ENCODE results near the gene TMEM273. TPM values are rescaled to one million over a fixed set of nuclear protein-coding genes. Genes with fewer than 3 reads are reported as not detected.

The TMEM273 gene, protein sequence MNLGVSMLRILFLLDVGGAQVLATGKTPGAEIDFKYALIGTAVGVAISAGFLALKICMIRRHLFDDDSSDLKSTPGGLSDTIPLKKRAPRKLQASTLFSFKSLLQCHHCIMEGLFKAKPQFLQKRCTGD
- total RNA-seq (10 to 100 TPM; 11.3 to 39.6 TPM), total RNA-seq (30.2 to 45.4 reads per million in 2 donors)

DNA sequence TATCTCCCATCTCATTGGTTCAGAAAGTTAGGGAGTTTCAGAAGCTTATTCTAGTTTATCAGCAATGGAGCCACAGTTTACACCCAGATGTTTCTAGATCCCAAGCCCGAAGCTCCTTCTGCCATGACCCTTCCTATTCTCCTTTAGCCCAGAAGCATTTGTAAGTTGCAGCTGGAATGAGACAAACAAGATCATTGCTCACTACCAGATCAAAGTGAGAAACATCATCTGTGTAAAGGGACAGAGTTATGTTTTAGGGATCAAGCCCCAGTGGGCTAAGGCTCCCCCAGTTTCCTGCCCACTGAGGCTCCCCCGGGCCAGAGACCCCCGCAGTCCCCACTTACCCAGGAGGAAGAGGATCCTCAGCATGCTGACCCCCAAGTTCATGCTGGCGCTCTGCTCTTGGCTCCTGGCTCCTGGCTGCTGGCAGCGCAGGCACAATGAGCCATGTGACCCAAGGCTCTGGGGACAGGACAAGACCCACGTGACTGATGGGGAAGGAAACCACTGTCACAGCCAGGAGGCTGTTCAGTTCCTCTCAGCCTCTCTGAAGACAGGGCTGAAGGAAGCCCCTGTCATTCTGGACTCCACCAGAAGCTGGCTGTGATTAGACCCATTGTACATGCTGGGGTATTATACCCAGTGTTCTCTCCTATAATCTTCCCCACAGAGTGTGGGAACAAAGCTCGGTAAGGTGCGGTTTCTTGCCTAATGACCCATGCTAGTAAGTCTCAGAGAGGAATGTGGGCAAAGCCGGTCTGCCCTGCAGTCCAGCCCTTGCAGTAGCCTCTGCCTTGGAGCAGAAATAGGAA, at the start of gene TMEM273:
TMEM273 (minus strand) TSS at position 442 of the 812 bp plus-strand sequence; CDS start at position 387, 55 bp downstream.
- Mint-ChIP-seq H3K4me1 (peaks cover 59% of the 10 kb centered on the region), H3K4me3 (peak within 1 kb of the TSS; percentile 94), H3K36me3 (ENCODE audit: low read depth) (peaks cover 4% of the 10 kb centered on the region), H3K27me3 (no peaks in the 10 kb centered on the region), H3K27ac (peak within 1 kb of the TSS; percentile 97)
- no peaks in the 10 kb centered on the region for H3K9me3 ChIP-seq (ENCODE audit: control insufficient read depth, low read length, poor library complexity, severe bottlenecking)
- ATAC-seq, result peak; percentile 71
- DNase-seq, result no peak

DNA sequence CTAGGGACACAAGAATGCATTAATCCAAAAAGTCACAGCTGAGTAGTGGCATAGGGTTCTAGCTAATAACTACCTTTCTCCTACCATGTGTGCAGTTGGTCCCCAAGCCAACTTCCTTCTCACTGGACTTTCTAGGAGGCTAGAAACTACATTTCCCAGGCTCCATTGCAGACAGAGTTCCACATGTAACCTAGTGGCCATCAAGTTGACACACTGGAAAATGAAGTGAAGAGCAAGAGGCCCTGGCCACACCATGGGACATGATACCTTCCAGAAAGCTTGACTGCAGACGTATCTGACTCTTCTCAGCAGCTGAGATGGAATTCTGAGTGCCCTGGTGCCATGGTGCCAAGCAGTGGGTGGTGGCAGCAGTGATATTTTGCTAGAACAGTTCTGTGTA, 49.8 kb upstream of the TMEM273 start:
- no peak overlapping the region for H3K27ac Mint-ChIP-seq
- no peaks in the 10 kb centered on the region for H3K9me3 ChIP-seq (ENCODE audit: control insufficient read depth, low read length, poor library complexity, severe bottlenecking)
- DNase-seq (no peak), ATAC-seq (no peak)
- no peaks in the 10 kb centered on the region for H3K36me3 Mint-ChIP-seq (ENCODE audit: low read depth)
- H3K27me3 Mint-ChIP-seq, result peaks cover 19% of the 10 kb centered on the region
- no peak overlapping the region for H3K4me3 Mint-ChIP-seq
- H3K4me1 Mint-ChIP-seq, result no peaks in the 10 kb centered on the region

DNA sequence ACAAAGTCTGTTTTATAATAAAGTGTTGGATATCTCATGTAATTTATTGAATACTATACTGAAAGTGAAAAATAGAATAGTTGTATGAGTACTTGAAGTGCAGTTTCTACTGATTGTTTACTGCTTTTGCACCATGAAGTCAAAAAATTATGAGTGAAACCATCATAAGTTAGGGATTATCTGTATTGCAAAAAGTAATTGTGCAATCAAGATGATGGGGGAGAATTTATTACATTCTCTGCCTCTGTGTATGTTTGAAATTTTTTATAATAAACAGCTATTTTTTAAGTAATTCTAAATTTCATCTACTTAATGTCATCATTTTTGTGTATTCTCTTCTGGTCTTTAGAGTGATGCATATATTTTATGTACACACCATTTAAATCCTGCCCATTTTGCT, 47.2 kb upstream of the TMEM273 start:
- peaks cover 2% of the 10 kb centered on the region for H3K36me3 Mint-ChIP-seq (ENCODE audit: low read depth)
- no peaks in the 10 kb centered on the region for H3K9me3 ChIP-seq (ENCODE audit: control insufficient read depth, low read length, poor library complexity, severe bottlenecking)
- DNase-seq, result no peak
- H3K27me3 Mint-ChIP-seq, result peaks cover 5% of the 10 kb centered on the region
- H3K4me3 Mint-ChIP-seq, result no peak overlapping the region
- no peaks in the 10 kb centered on the region for H3K4me1 Mint-ChIP-seq
- H3K27ac Mint-ChIP-seq, result no peak overlapping the region
- ATAC-seq, result no peak

DNA sequence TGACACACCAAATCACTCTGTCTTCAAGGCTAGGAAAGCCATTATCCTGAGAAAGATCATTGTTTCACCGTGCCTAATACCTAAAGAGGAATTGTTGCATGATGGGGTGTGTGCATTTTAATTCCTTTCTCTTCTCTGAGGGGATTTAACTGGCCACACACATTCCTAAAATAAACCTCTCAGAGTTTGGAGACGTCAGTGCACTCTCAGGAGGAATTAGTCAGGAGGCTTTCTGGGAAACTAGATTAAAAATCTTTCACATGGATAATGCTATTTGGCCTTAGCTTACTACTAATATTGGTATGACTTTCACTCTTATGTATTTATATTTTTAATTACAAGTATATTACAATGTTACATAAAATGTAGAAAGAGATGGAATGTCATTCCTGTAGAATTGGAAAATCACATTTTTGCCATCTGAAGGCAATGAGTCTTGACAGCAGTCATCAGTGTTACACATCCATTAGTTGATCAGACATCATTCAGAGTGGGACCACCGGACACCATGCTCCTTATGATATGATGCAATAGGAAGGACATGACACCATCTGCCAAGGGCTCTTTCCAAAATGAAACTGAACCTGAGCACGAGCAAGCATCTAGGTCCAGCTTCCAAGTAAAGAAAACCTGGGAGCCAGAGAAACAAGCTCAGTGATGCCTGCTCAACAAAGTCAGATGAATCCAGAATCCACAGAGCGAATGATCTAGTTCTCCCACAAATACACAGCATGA, 43.1 kb upstream of the TMEM273 start:
- H3K9me3 ChIP-seq (ENCODE audit: control insufficient read depth, low read length, poor library complexity, severe bottlenecking), result no peaks in the 10 kb centered on the region
- ATAC-seq (no peak), DNase-seq (no peak)
- H3K36me3 Mint-ChIP-seq (ENCODE audit: low read depth), result peaks cover 2% of the 10 kb centered on the region
- H3K4me3 Mint-ChIP-seq, result no peak overlapping the region
- H3K27ac Mint-ChIP-seq, result no peak overlapping the region
- peaks cover 7% of the 10 kb centered on the region for H3K27me3 Mint-ChIP-seq
- H3K4me1 Mint-ChIP-seq, result no peaks in the 10 kb centered on the region

DNA sequence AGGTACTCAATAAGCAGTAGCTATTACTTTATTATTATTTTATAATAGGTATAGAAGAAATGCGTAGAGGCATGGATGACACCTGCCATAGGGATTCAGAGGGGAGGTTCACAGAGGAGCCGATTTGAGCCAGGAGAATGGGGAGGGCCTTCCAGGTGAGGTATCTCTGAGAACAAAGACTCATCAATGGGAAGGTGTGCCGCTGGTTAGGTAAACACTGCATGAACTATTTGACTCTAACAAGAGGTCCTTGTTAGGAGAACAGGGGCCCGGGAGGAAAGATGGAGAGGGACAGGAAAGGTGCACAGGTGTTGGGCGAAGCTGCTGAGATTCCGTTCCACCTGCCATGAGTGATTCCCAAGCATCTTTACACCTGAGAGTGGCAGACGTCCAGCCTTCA, 41.8 kb upstream of the TMEM273 start:
- H3K4me3 Mint-ChIP-seq, result no peak overlapping the region
- H3K27ac Mint-ChIP-seq, result no peak overlapping the region
- H3K9me3 ChIP-seq (ENCODE audit: control insufficient read depth, low read length, poor library complexity, severe bottlenecking), result no peaks in the 10 kb centered on the region
- peaks cover 3% of the 10 kb centered on the region for H3K4me1 Mint-ChIP-seq
- no peak for ATAC-seq
- peaks cover 4% of the 10 kb centered on the region for H3K36me3 Mint-ChIP-seq (ENCODE audit: low read depth)
- H3K27me3 Mint-ChIP-seq, result peaks cover 7% of the 10 kb centered on the region
- DNase-seq, result no peak

DNA sequence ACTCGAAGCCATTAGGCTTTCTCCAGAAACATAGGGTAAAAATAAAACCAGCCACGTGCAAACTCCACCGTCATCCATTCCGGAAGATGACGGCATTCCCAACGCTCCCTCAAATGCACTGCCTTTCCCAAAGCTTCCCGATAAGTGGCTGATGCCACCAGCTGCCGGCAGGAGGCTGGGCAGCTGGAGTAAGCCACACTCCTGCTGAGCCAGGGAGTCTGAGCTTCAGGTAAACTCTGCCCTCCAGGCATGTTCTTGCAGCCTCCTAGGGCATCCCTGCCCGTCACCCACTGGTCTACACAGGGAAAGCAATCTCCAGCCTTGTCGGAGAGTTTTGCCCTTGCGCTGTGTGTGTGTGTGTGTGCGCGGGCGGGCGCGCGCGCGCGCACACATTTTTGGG, 40.5 kb upstream of the TMEM273 start:
- ATAC-seq (no peak), DNase-seq (no peak)
- no peak overlapping the region for H3K27ac Mint-ChIP-seq
- H3K9me3 ChIP-seq (ENCODE audit: control insufficient read depth, low read length, poor library complexity, severe bottlenecking), result no peaks in the 10 kb centered on the region
- H3K4me3 Mint-ChIP-seq, result no peak overlapping the region
- peaks cover 3% of the 10 kb centered on the region for H3K4me1 Mint-ChIP-seq
- peaks cover 7% of the 10 kb centered on the region for H3K27me3 Mint-ChIP-seq
- H3K36me3 Mint-ChIP-seq (ENCODE audit: low read depth), result peaks cover 4% of the 10 kb centered on the region

DNA sequence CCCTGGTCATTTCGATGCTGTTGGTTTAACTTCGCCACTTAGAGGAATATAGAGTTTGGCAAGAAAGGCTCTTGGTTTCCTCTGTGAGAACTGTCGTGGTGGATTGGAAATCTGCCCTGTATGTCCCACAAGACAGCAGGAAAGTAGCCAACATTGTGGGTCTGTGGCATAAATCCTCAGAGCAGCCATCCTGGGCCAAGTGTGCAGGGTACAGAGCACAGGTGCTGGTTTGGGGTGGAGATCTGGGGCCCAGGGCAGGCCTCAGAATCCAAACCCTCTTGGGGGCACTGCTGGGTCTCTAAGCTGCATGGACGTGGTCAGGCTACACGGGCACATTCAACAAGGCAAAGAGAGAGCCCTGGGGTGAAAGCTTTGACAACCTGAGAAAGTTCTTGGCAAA, 39.2 kb upstream of the TMEM273 start:
- no peaks in the 10 kb centered on the region for H3K9me3 ChIP-seq (ENCODE audit: control insufficient read depth, low read length, poor library complexity, severe bottlenecking)
- no peak overlapping the region for H3K27ac Mint-ChIP-seq
- ATAC-seq, result no peak
- no peak overlapping the region for H3K4me3 Mint-ChIP-seq
- no peak for DNase-seq
- H3K36me3 Mint-ChIP-seq (ENCODE audit: low read depth), result peaks cover 4% of the 10 kb centered on the region
- peaks cover 3% of the 10 kb centered on the region for H3K4me1 Mint-ChIP-seq
- peaks cover 7% of the 10 kb centered on the region for H3K27me3 Mint-ChIP-seq

DNA sequence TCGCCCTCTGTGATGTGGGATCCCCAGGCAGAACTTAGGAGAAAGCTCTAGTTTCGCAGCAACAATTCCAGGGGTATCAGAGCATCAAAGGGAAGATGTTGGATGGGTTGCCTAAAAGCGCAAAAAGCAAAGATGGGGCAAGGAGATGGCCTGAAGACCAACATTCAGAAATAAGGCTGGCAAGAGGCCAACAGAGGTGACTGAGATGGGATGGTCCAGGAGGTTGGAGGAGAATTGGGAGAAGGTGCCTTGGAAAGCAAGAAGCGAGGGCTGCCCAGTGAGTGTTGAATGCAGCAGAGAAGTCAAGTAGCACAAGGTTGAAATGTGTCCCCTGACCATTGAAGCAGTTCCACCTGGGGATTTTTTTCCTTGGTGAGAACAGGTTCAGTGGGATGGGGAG, 38.4 kb upstream of the TMEM273 start:
- Mint-ChIP-seq H3K27me3 (peaks cover 7% of the 10 kb centered on the region), H3K27ac (no peak overlapping the region), H3K4me1 (peaks cover 3% of the 10 kb centered on the region), H3K36me3 (ENCODE audit: low read depth) (peaks cover 4% of the 10 kb centered on the region), H3K4me3 (no peak overlapping the region)
- no peak for ATAC-seq
- no peak for DNase-seq
- no peaks in the 10 kb centered on the region for H3K9me3 ChIP-seq (ENCODE audit: control insufficient read depth, low read length, poor library complexity, severe bottlenecking)

DNA sequence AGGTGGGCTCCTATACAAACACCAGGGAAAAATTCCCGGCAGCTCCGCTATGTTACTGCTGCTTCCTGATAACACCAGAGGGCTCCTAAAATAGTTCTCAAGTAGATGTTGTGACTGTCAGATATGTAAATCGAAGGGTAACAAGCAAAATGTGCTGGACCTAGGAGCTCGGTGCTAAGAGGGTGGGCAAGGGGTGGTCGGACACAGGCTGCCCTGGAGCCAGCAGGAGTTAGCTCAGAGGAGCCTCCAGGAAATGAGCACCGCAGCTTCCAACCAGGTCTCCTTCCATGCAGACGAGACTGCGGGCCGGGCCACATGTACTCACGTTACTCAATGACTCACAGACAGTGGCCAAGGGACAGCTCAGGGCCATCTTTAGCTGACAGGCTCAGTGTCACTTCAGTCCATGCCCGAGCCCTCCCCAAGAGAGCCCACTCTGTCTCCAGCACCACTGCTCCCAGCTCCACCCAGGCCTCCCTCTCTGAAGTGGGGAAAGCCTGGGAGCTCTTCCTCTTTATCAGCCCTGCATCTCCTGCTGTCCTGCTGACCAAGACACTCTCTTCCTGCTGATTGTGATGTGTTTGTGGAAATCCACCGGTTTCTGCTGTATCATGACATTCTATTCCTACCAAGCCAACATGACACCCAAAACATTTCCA, 37.2 kb upstream of the TMEM273 start:
- peaks cover 2% of the 10 kb centered on the region for H3K36me3 Mint-ChIP-seq (ENCODE audit: low read depth)
- DNase-seq (no peak), ATAC-seq (no peak)
- H3K9me3 ChIP-seq (ENCODE audit: control insufficient read depth, low read length, poor library complexity, severe bottlenecking), result no peaks in the 10 kb centered on the region
- peaks cover 7% of the 10 kb centered on the region for H3K27me3 Mint-ChIP-seq
- peak overlapping the region; percentile 7 for H3K4me3 Mint-ChIP-seq
- H3K27ac Mint-ChIP-seq, result no peak overlapping the region
- H3K4me1 Mint-ChIP-seq, result peaks cover 3% of the 10 kb centered on the region

DNA sequence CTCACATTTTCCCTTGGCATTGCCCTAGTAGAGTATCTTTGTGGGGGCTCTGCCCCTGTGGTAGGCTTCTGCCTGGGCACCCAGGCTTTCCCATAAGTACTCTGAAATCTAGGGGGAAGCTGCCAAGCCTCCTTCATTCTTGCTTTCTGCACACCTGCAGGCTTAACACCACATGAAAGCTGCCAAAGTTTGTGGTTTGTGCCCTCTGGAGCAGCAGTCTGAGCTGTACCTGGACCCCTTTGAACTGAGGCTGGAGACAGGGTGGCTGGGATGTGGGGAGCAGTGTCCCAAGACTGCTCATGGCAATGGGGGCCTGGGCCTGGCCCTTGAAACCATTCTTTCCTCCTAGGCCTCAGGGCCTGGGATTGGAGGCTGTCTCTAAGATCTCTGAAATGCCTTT, 35.0 kb upstream of the TMEM273 start:
- H3K36me3 Mint-ChIP-seq (ENCODE audit: low read depth), result peaks cover 2% of the 10 kb centered on the region
- DNase-seq, result no peak
- H3K27me3 Mint-ChIP-seq, result no peaks in the 10 kb centered on the region
- ATAC-seq, result no peak
- peaks cover 3% of the 10 kb centered on the region for H3K4me1 Mint-ChIP-seq
- H3K4me3 Mint-ChIP-seq, result no peak overlapping the region
- no peaks in the 10 kb centered on the region for H3K9me3 ChIP-seq (ENCODE audit: control insufficient read depth, low read length, poor library complexity, severe bottlenecking)
- no peak overlapping the region for H3K27ac Mint-ChIP-seq

DNA sequence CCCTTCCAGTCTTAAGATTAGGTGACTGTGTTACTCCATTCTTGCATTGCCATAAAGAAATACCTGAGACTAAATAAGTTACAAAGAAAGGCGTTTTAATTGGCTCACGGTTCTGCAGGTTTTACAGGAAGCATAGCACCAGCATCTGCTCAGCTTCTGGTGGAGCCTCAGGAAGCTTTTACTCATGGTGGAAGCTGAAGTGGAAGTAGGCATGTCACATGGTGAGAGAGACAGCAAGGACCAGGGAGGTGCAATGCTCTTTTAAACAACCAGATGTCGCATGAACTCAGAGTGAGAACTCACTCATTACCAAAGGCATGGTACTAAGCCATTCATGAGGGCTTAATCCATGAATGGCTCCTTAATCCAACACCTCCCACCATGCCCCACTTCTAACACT, 34.0 kb upstream of the TMEM273 start:
- Mint-ChIP-seq H3K4me3 (no peak overlapping the region), H3K27ac (no peak overlapping the region), H3K4me1 (peaks cover 8% of the 10 kb centered on the region), H3K36me3 (ENCODE audit: low read depth) (peaks cover 2% of the 10 kb centered on the region), H3K27me3 (no peaks in the 10 kb centered on the region)
- no peaks in the 10 kb centered on the region for H3K9me3 ChIP-seq (ENCODE audit: control insufficient read depth, low read length, poor library complexity, severe bottlenecking)
- DNase-seq (no peak), ATAC-seq (no peak)

DNA sequence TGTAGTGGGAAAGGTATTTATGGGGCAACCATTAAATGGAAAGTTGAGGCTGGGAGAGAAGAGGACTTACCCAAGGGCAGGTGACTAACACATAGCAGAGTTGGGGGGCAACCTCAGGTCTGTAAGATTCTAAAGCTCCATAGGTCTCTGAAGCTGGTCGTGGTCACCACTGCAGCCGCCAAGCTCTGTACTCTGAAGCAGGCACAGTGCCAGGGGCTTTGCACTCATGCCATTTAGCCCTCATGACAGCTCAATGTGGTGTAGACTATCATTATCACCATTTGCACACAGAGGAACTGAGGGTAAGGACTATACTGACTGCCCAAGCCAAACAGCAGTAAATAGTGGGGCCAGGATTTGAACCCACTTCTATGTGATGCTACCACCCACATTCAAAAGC, 32.5 kb upstream of the TMEM273 start:
- ATAC-seq, result no peak
- Mint-ChIP-seq H3K27me3 (no peaks in the 10 kb centered on the region), H3K27ac (no peak overlapping the region), H3K4me1 (peaks cover 6% of the 10 kb centered on the region), H3K4me3 (no peak overlapping the region), H3K36me3 (ENCODE audit: low read depth) (peaks cover 1% of the 10 kb centered on the region)
- H3K9me3 ChIP-seq (ENCODE audit: control insufficient read depth, low read length, poor library complexity, severe bottlenecking), result no peaks in the 10 kb centered on the region
- DNase-seq, result no peak

DNA sequence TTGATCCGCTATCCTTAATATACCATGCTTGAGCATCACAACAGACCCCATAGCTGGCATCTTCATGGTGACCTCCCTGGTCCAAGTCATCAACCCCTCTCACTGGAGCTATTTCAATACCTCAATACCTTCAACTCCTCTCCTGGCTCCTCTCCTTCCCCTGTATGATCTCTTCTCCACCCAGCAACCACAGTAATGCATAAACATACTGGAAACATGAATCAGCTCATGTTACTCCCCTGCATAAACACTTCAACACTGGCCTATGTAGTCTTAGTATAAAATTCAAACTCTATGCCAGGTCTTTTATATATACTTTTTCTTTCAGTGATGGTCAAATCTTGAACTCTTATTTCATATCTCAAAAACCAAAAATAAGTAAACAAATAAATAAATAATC, 31.8 kb upstream of the TMEM273 start:
- Mint-ChIP-seq H3K27ac (no peak overlapping the region), H3K36me3 (ENCODE audit: low read depth) (no peaks in the 10 kb centered on the region), H3K4me3 (no peak overlapping the region), H3K4me1 (peaks cover 5% of the 10 kb centered on the region), H3K27me3 (peaks cover 2% of the 10 kb centered on the region)
- no peaks in the 10 kb centered on the region for H3K9me3 ChIP-seq (ENCODE audit: control insufficient read depth, low read length, poor library complexity, severe bottlenecking)
- DNase-seq (no peak), ATAC-seq (no peak)
